ENCODE measurements around the gene SUV39H1.

Gene SUV39H1

DNA sequence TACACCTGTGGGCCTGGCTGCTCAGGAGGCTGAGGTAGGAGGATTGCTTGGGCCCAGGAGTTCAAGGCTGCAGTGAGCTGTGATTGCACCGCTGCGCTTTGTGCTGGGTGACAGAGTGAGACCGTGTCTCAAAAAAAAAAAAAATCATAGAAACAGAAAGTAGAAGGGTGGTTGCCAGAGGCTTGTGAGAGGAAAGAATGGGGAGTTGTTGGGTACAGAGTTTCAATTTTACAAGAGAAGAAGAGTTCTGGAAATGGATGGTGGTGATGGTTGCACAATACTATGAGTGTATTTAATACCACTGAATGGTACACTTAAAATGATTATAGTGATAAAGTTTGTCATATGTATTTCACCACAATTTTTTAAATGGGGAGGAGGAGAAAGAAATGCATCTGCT is 54.8 kb downstream of the SUV39H1 start:
- DNase-seq (ENCODE audit: insufficient read length, low spot score) (no peak), FAIRE-seq (no peak)
- no peak for TF ChIP-seq POLR2A (IDR thresholded peaks at IDR 0.05; ENCODE audit: low read depth, low read length)

DNA sequence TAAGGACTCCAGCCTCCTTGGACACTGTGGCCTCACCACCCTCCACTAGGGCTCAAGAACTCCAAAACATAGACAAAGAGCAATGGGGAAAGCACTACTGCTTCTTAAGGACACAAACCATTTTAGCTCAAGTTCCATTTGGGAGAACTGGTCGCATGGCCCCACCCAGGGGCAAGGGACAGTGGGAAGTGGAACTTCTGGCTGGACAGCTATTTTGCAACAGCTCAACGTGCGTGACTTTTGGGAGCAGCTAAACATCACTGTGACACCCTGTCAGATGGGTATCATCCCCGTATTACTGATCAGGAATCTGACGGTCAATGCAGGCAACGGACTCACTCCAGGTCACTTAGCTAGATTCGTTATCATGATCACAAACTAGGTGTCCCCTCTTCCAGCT is 56.0 kb downstream of the SUV39H1 start:
- DNase-seq (ENCODE audit: insufficient read length, low spot score) (no peak), FAIRE-seq (no peak)
- no peak for TF ChIP-seq POLR2A (IDR thresholded peaks at IDR 0.05; ENCODE audit: low read depth, low read length)

DNA sequence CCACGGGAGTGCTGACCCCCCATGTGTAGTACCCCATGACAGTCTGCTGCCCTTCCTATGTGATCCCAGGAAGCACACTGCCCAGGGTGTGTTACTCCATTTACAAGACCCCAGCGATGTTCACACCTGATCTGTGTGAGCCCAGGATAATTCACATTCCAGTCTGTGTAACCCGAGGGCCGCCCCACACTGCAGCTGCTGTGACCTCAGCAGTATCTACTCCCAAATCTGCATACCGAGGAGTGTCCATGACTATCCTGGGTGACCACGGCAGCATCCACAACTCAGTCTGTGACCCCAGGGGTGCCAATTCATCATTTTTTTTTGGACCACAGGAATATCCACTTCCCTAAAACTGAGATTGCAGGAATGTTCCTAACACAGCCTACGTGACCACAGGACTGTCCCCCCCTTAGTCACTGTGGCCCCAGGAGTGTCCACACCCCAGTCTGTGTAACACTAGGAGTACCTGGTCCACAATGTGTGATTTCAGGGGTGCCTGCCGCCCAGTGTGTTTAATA is 57.2 kb downstream of the SUV39H1 start:
- TF ChIP-seq POLR2A (IDR thresholded peaks at IDR 0.05; ENCODE audit: low read depth, low read length) = no peak
- DNase-seq (ENCODE audit: insufficient read length, low spot score) (no peak), FAIRE-seq (no peak)

DNA sequence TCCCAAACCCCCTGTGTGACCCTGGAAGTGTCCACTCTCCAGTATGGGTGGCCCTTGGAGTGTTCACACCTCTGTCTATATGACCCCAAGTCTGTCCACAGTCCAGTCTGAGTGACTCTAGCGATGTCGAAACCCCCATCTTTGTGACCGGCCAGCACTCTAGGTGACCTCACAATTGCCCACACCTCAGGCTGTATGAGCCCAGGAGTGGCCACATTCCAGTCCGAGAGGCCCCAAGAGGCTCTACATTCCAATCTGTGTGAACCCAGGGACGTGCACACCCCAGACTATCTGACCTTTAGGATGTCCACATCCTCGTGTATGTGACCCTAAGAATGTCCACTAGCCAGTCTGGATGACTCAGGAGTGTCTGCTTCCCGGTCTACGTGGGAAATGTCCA is 57.7 kb downstream of the SUV39H1 start:
- no peak for TF ChIP-seq POLR2A (IDR thresholded peaks at IDR 0.05; ENCODE audit: low read depth, low read length)
- FAIRE-seq = no peak
- DNase-seq (ENCODE audit: insufficient read length, low spot score) = no peak
